Fibroblast of villous mesenchyme (primary cell): ENCODE data around the gene SLC5A11. TPM values are rescaled to one million over a fixed set of nuclear protein-coding genes. Genes with fewer than 3 reads are reported as not detected.

ENCODE experiments used
- DNase-seq: peaks from one replicate; pipeline ENCODE4 v3.0.0-alpha.2; 2010; ENCODE audit warnings: low read depth
- H3K4me3 ChIP-seq: 2 replicates; pipeline ENCODE4 v1.5.1; 2011; ENCODE audit warnings: low read depth, mild to moderate bottlenecking, low read length
- total RNA-seq: library from RNA; depleted of rRNA; stranded (reverse); fragments of >200 nt; gene quantifications from 2 replicates; pipeline ENCODE4 v1.2.3, GENCODE V29; 2012
- TF ChIP-seq, protein P1 (sequence below): IDR thresholded peaks from 2 replicates; pipeline ENCODE4 v1.5.1; 2012; ENCODE audit warnings: low read depth, mild to moderate bottlenecking, low read length; ENCODE audit not compliant: insufficient read depth

The SLC5A11 gene
- total RNA-seq, 1 donor, result not detected

GRCh38 chr16:24861461-24861860 is 15.7 kb downstream of the SLC5A11 start:
- TF ChIP-seq, protein P1, sequence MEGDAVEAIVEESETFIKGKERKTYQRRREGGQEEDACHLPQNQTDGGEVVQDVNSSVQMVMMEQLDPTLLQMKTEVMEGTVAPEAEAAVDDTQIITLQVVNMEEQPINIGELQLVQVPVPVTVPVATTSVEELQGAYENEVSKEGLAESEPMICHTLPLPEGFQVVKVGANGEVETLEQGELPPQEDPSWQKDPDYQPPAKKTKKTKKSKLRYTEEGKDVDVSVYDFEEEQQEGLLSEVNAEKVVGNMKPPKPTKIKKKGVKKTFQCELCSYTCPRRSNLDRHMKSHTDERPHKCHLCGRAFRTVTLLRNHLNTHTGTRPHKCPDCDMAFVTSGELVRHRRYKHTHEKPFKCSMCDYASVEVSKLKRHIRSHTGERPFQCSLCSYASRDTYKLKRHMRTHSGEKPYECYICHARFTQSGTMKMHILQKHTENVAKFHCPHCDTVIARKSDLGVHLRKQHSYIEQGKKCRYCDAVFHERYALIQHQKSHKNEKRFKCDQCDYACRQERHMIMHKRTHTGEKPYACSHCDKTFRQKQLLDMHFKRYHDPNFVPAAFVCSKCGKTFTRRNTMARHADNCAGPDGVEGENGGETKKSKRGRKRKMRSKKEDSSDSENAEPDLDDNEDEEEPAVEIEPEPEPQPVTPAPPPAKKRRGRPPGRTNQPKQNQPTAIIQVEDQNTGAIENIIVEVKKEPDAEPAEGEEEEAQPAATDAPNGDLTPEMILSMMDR, result no peak
- H3K4me3 ChIP-seq, result no peak overlapping the region

GRCh38 chr16:24863582-24864437 is 18.0 kb downstream of the SLC5A11 start:
- TF ChIP-seq, protein P1, result no peak
- no peak for DNase-seq
- H3K4me3 ChIP-seq, result no peak overlapping the region

More at GRCh38 chr16:24861461-24861860, 15.7 kb downstream of the SLC5A11 start:
- DNase-seq, result no peak

DNA sequence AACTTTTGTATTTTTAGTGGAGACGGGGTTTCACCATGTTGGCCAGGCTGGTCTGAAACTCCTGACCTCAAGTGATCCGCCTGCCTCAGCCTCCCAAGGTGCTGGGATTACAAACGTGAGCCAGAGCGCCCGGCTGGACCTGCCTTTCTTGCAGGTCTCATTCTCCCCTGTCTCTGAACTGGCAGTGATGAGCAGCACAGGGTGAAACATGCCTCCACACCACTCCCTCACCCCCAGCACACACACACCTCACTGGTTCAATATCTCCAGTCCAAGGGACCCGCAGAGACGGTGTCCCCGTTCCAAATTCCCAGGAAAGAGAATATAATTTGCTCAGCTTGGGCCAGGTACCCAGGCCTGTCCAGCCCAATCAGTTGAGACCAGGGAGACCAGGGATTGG is 23.3 kb downstream of the SLC5A11 start:
- DNase-seq, result no peak
- H3K4me3 ChIP-seq, result no peak overlapping the region
- TF ChIP-seq, protein P1, result no peak

DNA sequence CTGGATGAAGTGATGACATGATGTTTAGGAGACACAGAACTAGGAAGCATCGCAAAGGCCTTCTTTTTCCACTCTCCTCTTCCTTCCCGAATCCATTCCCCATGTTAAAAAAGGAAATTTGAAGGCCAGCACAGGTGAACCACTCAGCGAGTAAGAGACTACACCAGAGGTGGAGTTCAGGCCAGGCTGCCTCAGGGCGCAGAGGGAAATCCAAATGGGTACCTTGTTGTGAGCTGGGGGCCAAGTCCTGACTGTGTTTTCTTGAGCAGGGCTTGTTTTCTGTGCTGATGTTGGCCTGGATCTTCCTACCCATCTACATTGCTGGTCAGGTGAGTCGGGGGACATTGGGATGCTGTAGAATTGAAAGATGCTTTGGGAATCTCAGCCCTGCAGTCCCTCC is 26.1 kb downstream of the SLC5A11 start:
- no peak for DNase-seq
- H3K4me3 ChIP-seq, result no peak overlapping the region
- TF ChIP-seq, protein P1, result no peak

DNA sequence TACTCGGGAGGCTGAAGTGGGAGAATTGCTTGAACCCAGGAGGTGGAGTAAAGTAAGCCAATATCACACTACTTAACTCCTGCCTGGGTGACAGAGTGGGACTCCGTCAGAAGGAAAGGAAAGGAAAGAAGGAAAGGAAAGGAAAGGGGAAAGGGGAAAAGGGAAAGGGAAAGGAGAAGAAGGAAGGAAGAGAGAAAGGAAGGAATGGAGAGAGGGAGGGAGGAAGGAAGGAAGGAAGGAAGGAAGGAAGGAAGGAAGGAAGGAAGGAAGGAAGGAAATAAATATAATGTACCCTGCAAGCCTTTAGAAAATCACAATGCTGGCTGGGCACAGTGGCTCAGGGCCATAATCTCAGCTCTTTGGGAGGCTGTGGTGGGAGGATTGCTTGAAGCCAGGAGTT is 27.3 kb downstream of the SLC5A11 start:
- DNase-seq, result no peak
- H3K4me3 ChIP-seq, result no peak overlapping the region
- TF ChIP-seq, protein P1, result no peak

GRCh38 chr16:24875466-24875865 is 29.7 kb downstream of the SLC5A11 start:
- TF ChIP-seq, protein P1, result no peak
- DNase-seq, result no peak
- no peak overlapping the region for H3K4me3 ChIP-seq

DNA sequence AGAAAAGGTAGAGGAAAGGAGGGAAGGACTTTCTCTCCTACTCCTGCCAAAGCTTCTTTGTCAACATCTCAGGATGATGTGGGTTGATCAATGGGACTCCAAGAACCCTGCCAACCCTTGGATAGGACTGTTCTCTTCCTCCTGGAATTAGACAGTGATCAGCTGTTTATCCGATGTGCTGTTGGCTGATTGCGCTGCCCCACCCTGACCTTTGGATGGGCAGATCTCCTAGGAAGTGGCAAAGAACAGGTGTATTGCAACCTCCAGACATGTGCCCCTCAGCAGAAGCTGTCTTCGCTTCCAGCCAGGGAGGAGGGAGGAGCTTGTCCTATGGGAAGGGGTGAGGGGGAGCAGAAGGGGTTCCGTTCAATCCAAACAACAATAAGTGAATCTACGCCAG is 30.5 kb downstream of the SLC5A11 start:
- TF ChIP-seq, protein P1, result no peak
- DNase-seq, result no peak
- H3K4me3 ChIP-seq, result no peak overlapping the region
